ENCODE measurements around the gene AARS2.
"Not testable (repeated sequence)": the region's sequence is repeated elsewhere in the genome, so short reads cannot be mapped to it uniquely, and the experiment has no call there.

The AARS2 gene

DNA sequence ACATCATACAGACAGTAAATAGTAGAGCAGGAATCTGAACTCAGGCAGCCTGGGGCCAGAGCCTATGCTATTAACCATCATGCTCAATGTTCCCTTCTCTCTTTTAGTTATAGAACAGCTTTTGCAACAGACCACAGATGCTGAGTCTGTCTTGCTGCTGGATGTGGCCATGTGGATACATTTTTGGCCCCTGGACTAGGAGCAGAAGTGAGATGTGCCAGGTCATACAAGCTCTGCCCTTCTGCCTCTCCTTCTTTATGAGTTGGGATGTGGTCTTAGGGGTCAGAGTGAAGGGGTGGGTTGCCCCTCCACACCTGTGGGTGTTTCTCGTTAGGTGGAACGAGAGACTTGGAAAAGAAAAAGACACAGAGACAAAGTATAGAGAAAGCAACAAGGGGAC is 14.6 kb upstream of the AARS2 start:
- DNase-seq (ENCODE audit: low spot score): no peak
- H3K27ac ChIP-seq: no peak overlapping the region
- no peak overlapping the region for H3K4me3 ChIP-seq
- no peak for TF ChIP-seq CTCF (IDR thresholded peaks at IDR 0.05)

GRCh38 chr6:44327096-44327495 is 13.9 kb upstream of the AARS2 start:
- no peak overlapping the region for H3K4me3 ChIP-seq
- TF ChIP-seq CTCF (IDR thresholded peaks at IDR 0.05): no peak
- no peak overlapping the region for H3K27ac ChIP-seq
- DNase-seq (ENCODE audit: low spot score): no peak

DNA sequence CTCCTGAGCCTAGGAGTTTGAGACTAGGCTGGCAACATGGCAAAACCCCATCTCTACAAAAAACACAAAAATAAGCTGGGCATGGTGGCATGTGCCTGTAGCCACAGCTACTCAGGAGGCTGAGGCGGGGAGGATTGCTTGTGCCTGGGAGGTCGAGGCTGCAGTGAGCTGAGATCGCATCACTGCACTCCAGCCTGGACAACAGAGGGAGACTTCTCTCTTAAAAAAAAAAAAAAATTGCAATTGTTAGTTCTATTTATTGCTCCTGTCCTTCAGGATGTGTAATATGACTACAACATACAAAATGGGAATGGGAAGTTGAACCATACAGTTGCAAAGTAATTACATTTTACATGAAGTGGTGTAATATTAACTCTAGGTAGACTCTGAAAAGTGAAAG is 8.1 kb upstream of the AARS2 start:
- Histone ChIP-seq H3K27ac (no peak overlapping the region), H3K4me3 (no peak overlapping the region)
- no peak for TF ChIP-seq CTCF (IDR thresholded peaks at IDR 0.05)
- no peak for DNase-seq (ENCODE audit: low spot score)

DNA sequence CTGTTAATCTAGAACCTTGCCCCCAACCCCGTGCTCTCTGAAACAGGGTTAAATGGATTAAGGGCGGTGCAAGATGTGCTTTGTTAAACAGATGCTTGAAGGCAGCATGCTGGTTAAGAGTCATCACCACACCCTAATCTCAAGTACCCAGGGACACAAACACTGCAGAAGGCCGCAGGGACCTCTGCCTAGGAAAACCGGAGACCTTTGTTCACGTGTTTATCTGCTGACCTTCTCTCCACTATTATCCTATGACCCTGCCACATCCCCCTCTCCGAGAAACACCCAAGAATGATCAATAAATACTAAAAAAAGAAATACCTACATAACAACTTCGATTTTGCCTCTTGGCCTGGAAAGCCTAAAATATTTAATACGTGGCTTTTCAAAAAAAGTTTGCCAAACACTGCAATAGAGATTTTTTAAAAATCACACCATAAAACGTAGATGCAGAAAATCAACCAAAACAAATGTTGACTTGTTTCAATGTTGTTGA is 4.0 kb upstream of the AARS2 start:
- not testable (repeated sequence) for DNase-seq (ENCODE audit: low spot score); H3K4me3 ChIP-seq; H3K27ac ChIP-seq

- Histone ChIP-seq H3K27ac (no peak overlapping the region), H3K4me3 (no peak overlapping the region)
- no peak for TF ChIP-seq CTCF (IDR thresholded peaks at IDR 0.05)
- DNase-seq (ENCODE audit: low spot score): peak; percentile 50
Measured at GRCh38 chr6:44316481-44316880, 3.3 kb upstream of the AARS2 start.

- no peak overlapping the region for H3K4me3 ChIP-seq
- no peak for DNase-seq (ENCODE audit: low spot score)
- TF ChIP-seq CTCF (IDR thresholded peaks at IDR 0.05): no peak
- no peak overlapping the region for H3K27ac ChIP-seq
Measured at GRCh38 chr6:44315951-44316350, 2.8 kb upstream of the AARS2 start.

DNA sequence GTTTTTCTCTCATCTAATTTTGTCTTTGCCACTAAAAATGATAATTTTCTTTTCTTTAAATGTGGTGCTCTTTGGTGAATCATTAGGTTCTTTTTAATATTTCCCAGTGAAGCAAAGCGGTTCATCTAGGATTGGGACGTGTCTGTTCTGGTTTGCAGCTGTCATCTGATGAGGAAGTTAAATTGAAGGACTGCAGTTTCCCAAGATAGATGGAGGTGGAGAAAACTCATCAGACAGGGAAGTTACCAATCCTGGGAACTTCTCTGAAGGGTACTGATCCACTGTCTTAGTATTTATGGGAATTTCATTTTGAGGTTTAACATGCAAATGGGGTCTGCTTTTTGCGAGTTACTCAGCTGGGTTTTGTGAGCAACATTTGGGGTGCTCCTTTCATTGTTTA is 2.4 kb upstream of the AARS2 start:
- TF ChIP-seq CTCF (IDR thresholded peaks at IDR 0.05): no peak
- H3K27ac ChIP-seq: no peak overlapping the region
- H3K4me3 ChIP-seq: no peak overlapping the region
- DNase-seq (ENCODE audit: low spot score): no peak

DNA sequence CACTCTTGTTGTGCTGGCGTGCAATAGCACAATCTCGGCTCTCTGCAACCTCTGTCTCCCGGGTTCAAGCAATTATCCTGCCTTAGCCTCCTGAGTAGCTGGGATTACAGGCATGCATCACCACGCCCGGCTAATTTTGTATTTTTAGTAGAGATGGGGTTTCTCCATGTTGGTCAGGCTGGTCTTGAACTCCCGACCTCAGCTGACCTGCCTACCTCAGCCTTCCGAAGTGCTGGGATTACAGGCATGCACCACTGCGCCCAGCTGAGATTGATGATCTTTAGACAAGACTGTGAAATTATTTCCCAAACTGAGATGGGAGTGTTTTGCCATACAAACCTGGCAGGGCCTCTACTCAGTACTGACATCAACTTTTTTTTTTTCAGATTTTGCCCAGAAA is 1.5 kb upstream of the AARS2 start:
- DNase-seq (ENCODE audit: low spot score); H3K4me3 ChIP-seq; H3K27ac ChIP-seq: not testable (repeated sequence)

All from coronary artery (tissue), 2 donors.